Spleen (tissue), 11 donors: Measurements from ENCODE around the gene BACH2. TPM values are rescaled to one million over a fixed set of nuclear protein-coding genes. Genes with fewer than 3 reads are reported as not detected.

Source experiments
- DNase-seq: peaks from one replicate; pipeline ENCODE4 v3.0.0-alpha.2; 2020
- H3K27ac ChIP-seq, 8 donors: fragments of 200-600 bp; sonication (generic) in 7 of 8; 1 replicate in 4 of 8; 2 replicates in 4 of 8; pipeline versions ENCODE4 v1.5.0 to v1.8.0; 2016 to 2021; ENCODE audit warnings: inconsistent platforms in 4 of 8, mild to moderate bottlenecking in 4 of 8, moderate library complexity in 1 of 8
- H3K27me3 ChIP-seq, 7 donors: fragments of 200-600 bp; sonication (generic) in 6 of 7; replicated peaks in 1 of 7; 1 replicate in 4 of 7; 2 replicates in 3 of 7; pipeline versions ENCODE4 v1.5.0 to v1.8.0; 2016 to 2021; ENCODE audit warnings: inconsistent platforms in 3 of 7, mild to moderate bottlenecking in 1 of 7
- H3K36me3 ChIP-seq, 6 donors: fragments of 200-600 bp; sonication (generic) in 5 of 6; 1 replicate in 4 of 6; 2 replicates in 2 of 6; pipeline versions ENCODE4 v1.5.0 to v1.8.0; 2016 to 2021; ENCODE audit warnings: inconsistent platforms in 2 of 6
- H3K4me1 ChIP-seq, 6 donors: fragments of 200-600 bp; sonication (generic) in 5 of 6; 1 replicate in 3 of 6; 2 replicates in 3 of 6; pipeline versions ENCODE4 v1.5.0 to v1.8.0; 2016 to 2021; ENCODE audit warnings: inconsistent platforms in 3 of 6
- H3K4me3 ChIP-seq, 8 donors: fragments of 200-600 bp; sonication (generic) in 7 of 8; 1 replicate in 4 of 8; 2 replicates in 4 of 8; pipeline versions ENCODE4 v1.5.0 to v1.8.0; 2016 to 2021; ENCODE audit warnings: inconsistent platforms in 4 of 8, mild to moderate bottlenecking in 4 of 8, moderate library complexity in 2 of 8
- H3K9me3 ChIP-seq, 8 donors: fragments of 200-600 bp; sonication (generic) in 7 of 8; 1 replicate in 4 of 8; 2 replicates in 4 of 8; pipeline versions ENCODE4 v1.5.0 to v1.8.0; 2016 to 2021; ENCODE audit warnings: inconsistent platforms in 4 of 8
- POLR2A ChIP-seq, 3 donors: fragments of 450-650 bp; IDR thresholded peaks; one replicate each; pipeline ENCODE4 v1.5.1; 2017; ENCODE audit warnings: antibody characterized with exemption in 3 of 3, mild to moderate bottlenecking in 1 of 3
- POLR2AphosphoS5 ChIP-seq, 3 donors: sonication (generic); formaldehyde crosslinking; IDR thresholded peaks; one replicate each; pipeline ENCODE4 v1.5.1; 2017; ENCODE audit warnings: antibody characterized with exemption in 3 of 3
- WGBS, 5 donors: extraction: QIAGEN DNeasy Blood & Tissue Kit in 3 of 5; methylation state at CpG; one replicate each; pipeline versions ENCODE4 v1.1.5 to v1.1.7; 2013 to 2018; 5-methylcytosine and 5-hydroxymethylcytosine counted together
- intact Hi-C: fragments of 100-400 bp; cut with DNase I; formaldehyde crosslinking; loops from one replicate; pipeline ENCODE4 v1.15.0; 2023; ENCODE audit warnings: low total_unique reads
- polyA plus RNA-seq, 3 donors: library from polyadenylated mRNA; stranded (reverse); fragments of 200-250 nt; gene quantifications; one replicate each; pipeline ENCODE4 v1.2.1, GENCODE V29; 2013
- total RNA-seq, 7 donors: library from RNA; depleted of rRNA in 3 of 7; stranded (reverse); fragments of >200 nt in 3 of 7; fragmentation: NEBNext Ultra II Directional in 4 of 7; extraction: Animal tissue kit (Norgen Biotek cat#: 25700) in 4 of 7; gene quantifications; one replicate each; pipeline versions ENCODE4 v1.1.0 to v1.2.1, GENCODE V29; 2016 to 2021
- TF ChIP-seq, protein P1 (sequence below), 11 experiments: fragments of 200-600 bp in 7 of 11; fragments of 450-650 bp in 4 of 11; sonication (generic) in 4 of 11; IDR thresholded peaks in 8 of 11; conservative IDR thresholded peaks in 3 of 11; 1 replicate in 7 of 11; 2 replicates in 4 of 11; pipeline versions ENCODE4 v1.4.0 to v1.8.0; 2016 to 2021; ENCODE audit warnings: antibody characterized with exemption in 11 of 11, inconsistent platforms in 4 of 11, mild to moderate bottlenecking in 1 of 11
- donor health status: healthy with polysubstance abuse.
- donor health status: DM: no; HTN: no; CAD: no; lungs with moderate emphysema.
- donor health status: DM: no; HTN: no; CAD: no.
- donor health status: Bipolar disorder and iron deficiency.
- donor health status: healthy.
- donor health status: DM: no; HTN: no; CAD: no.
- donor health status: DM: yes; HTN: yes; CAD: no.

Gene BACH2
- total and polyA plus RNA-seq, 10 donors, result 3.0 to 53.8 (median 32.3) TPM

- Histone ChIP-seq H3K9me3 (peaks cover 0 to 4% (median 0%) of the 10 kb centered on the region in 8 donors), H3K4me1 (peaks cover 23 to 78% (median 44%) of the 10 kb centered on the region in 6 donors), H3K27ac (peak overlapping the region in 6 of 8 donors; percentile 3 to 79 (median 69)), H3K4me3 (no peak overlapping the region), H3K36me3 (no peaks in the 10 kb centered on the region), H3K27me3 (no peaks in the 10 kb centered on the region)
- 71 to 92% (median 78%) methylated on average over 1 of the region's 1 CpG for WGBS, 5 donors
- intact Hi-C loops, result no loop called here
- no peak for DNase-seq
- TF ChIP-seq, protein P1, sequence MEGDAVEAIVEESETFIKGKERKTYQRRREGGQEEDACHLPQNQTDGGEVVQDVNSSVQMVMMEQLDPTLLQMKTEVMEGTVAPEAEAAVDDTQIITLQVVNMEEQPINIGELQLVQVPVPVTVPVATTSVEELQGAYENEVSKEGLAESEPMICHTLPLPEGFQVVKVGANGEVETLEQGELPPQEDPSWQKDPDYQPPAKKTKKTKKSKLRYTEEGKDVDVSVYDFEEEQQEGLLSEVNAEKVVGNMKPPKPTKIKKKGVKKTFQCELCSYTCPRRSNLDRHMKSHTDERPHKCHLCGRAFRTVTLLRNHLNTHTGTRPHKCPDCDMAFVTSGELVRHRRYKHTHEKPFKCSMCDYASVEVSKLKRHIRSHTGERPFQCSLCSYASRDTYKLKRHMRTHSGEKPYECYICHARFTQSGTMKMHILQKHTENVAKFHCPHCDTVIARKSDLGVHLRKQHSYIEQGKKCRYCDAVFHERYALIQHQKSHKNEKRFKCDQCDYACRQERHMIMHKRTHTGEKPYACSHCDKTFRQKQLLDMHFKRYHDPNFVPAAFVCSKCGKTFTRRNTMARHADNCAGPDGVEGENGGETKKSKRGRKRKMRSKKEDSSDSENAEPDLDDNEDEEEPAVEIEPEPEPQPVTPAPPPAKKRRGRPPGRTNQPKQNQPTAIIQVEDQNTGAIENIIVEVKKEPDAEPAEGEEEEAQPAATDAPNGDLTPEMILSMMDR (IDR thresholded peaks at IDR 0.05 in 8 of 11, conservative IDR thresholded peaks at IDR 0.05 in 3 of 11), result peak in 7 of 11 experiments; percentile 17 to 58 (median 43)
- TF ChIP-seq POLR2A (IDR thresholded peaks at IDR 0.05), result no peak
- TF ChIP-seq POLR2AphosphoS5 (IDR thresholded peaks at IDR 0.05), result no peak
These were observed 117.2 kb downstream of the BACH2 start for GRCh38 chr6:90179190-90180169.

DNA sequence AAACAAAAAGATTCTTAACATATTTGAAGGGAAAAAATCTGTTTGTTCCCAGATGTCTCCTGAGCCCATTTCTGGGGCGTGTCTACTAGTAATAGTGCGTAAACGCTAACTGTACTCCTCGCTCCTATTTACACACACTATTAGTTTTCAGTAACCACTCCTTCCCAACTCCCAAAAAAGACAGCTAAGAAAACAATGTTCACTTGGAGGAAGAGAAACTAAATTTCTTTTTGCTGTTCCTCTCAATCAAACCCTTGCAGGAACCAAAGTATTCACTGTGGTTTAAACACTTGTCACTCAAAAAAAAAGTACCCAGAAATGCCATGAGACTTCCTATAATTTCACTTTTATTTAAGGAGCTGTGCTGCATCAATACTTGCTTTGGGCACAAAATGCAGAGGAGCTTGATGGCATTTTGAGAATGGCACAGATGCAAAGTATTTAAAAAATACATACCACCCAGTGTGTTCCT is 118.2 kb downstream of the BACH2 start:
- TF ChIP-seq POLR2A (IDR thresholded peaks at IDR 0.05) (no peak), POLR2AphosphoS5 (IDR thresholded peaks at IDR 0.05) (no peak)
- TF ChIP-seq, protein P1 (IDR thresholded peaks at IDR 0.05 in 8 of 11, conservative IDR thresholded peaks at IDR 0.05 in 3 of 11), result no peak
- 24 to 38% (median 30%) methylated on average over 4 of the region's 4 CpGs for WGBS, 5 donors
- Histone ChIP-seq H3K4me3 (peak overlapping the region in 1 of 8 donors; percentile 17), H3K9me3 (peaks cover 0 to 4% (median 0%) of the 10 kb centered on the region in 8 donors), H3K36me3 (no peaks in the 10 kb centered on the region), H3K27me3 (no peaks in the 10 kb centered on the region), H3K4me1 (peaks cover 23 to 77% (median 37%) of the 10 kb centered on the region in 6 donors), H3K27ac (peak overlapping the region; percentile 17 to 79 (median 66))
- intact Hi-C loops, result no loop called here
- DNase-seq, result no peak

GRCh38 chr6:90177544-90178383 is 118.9 kb downstream of the BACH2 start:
- peak overlapping the region in 1 of 8 donors; percentile 17 for H3K4me3 ChIP-seq
- peaks cover 0 to 4% (median 0%) of the 10 kb centered on the region in 8 donors for H3K9me3 ChIP-seq
- intact Hi-C loops, result no loop called here
- no peak for TF ChIP-seq POLR2AphosphoS5 (IDR thresholded peaks at IDR 0.05)
- no peak for TF ChIP-seq POLR2A (IDR thresholded peaks at IDR 0.05)
- TF ChIP-seq, protein P1 (IDR thresholded peaks at IDR 0.05 in 8 of 11, conservative IDR thresholded peaks at IDR 0.05 in 3 of 11), result no peak
- H3K36me3 ChIP-seq, result no peaks in the 10 kb centered on the region
- H3K27me3 ChIP-seq, result no peaks in the 10 kb centered on the region
- H3K4me1 ChIP-seq, result peaks cover 23 to 77% (median 37%) of the 10 kb centered on the region in 6 donors
- H3K27ac ChIP-seq, result peak overlapping the region; percentile 17 to 79 (median 66)
- 52 to 66% (median 57%) methylated on average over 11 of the region's 11 CpGs for WGBS, 5 donors
- DNase-seq, result no peak
